SK-N-SH (cell line): ENCODE results near the gene MINK1.

Source experiments
- CTCF ChIP-seq: fragments of 200-600 bp; sonication (generic); IDR thresholded peaks from 2 replicates; pipeline ENCODE4 v1.6.1; 2017; ENCODE audit warnings: antibody characterized with exemption, mild to moderate bottlenecking, moderate library complexity
- GABPA ChIP-seq: IDR thresholded peaks from 2 replicates; pipeline ENCODE4 v1.4.0; 2012; ENCODE audit warnings: low read depth, mild to moderate bottlenecking
- GATA2 ChIP-seq: sonication (generic); formaldehyde crosslinking; IDR thresholded peaks from 2 replicates; pipeline ENCODE4 v1.5.0; 2020; ENCODE audit warnings: mild to moderate bottlenecking, missing genetic modification reagents
- POLR2AphosphoS5 ChIP-seq: IDR thresholded peaks from 2 replicates; pipeline ENCODE4 v1.6.1; 2012; ENCODE audit warnings: low read depth, low read length
- RAD21 ChIP-seq: IDR thresholded peaks from 2 replicates; pipeline ENCODE4 v1.6.1; 2012; ENCODE audit warnings: mild to moderate bottlenecking, low read length
- SIN3A ChIP-seq: IDR thresholded peaks from 2 replicates; pipeline ENCODE4 v1.6.1; 2012; ENCODE audit warnings: low read depth, mild to moderate bottlenecking, low read length, moderate library complexity, borderline replicate concordance
- SMC3 ChIP-seq: IDR thresholded peaks from 2 replicates; pipeline ENCODE4 v1.6.1; 2012; ENCODE audit warnings: low read depth, low read length, improper control_type of control experiment
- TAF1 ChIP-seq: IDR thresholded peaks from 2 replicates; pipeline ENCODE4 v1.6.1; 2012; ENCODE audit warnings: low read depth, mild to moderate bottlenecking, low read length, moderate library complexity, borderline replicate concordance

GRCh38 chr17:4837471-4838308, 4.5 kb downstream of the MINK1 start:
- TF ChIP-seq SMC3 (no peak), GABPA (no peak), RAD21 (no peak), CTCF (no peak), POLR2AphosphoS5 (no peak), GATA2 (CRISPR knock-in tag) (no peak), SIN3A (no peak), TAF1 (no peak)
